Stomach (tissue), 9 donors: Measurements from ENCODE around the gene CELSR1. TPM values are rescaled to one million over a fixed set of nuclear protein-coding genes. Genes with fewer than 3 reads are reported as not detected.

ENCODE experiments used
- DNase-seq, 2 donors: peaks; one replicate each; pipeline versions ENCODE4 v3.0.0 to v3.0.0-alpha.2; 2013 to 2019
- H3K27ac ChIP-seq, 5 donors: fragments of 200-600 bp in 4 of 5; sonication (generic) in 4 of 5; one replicate each; pipeline ENCODE4 v1.5.1; 2013 to 2019; ENCODE audit warnings: mild to moderate bottlenecking in 1 of 5, moderate library complexity in 1 of 5
- H3K27me3 ChIP-seq, 3 donors: fragments of 200-600 bp; sonication (generic); one replicate each; pipeline ENCODE4 v1.5.1; 2017 to 2019; ENCODE audit warnings: mixed run types in 1 of 3
- H3K36me3 ChIP-seq, 4 donors: fragments of 200-600 bp; sonication (generic); 1 replicate in 3 of 4; 2 replicates in 1 of 4; pipeline ENCODE4 v1.5.1; 2016 to 2019
- H3K4me1 ChIP-seq, 4 donors: fragments of 200-600 bp; sonication (generic); one replicate each; pipeline ENCODE4 v1.5.1; 2016 to 2019
- H3K4me3 ChIP-seq, 4 donors: fragments of 200-600 bp; sonication (generic) in 3 of 4; one replicate each; pipeline ENCODE4 v1.5.1; 2016 to 2019; ENCODE audit warnings: mild to moderate bottlenecking in 1 of 4
- H3K9me3 ChIP-seq, 4 donors: fragments of 200-600 bp; sonication (generic); one replicate each; pipeline ENCODE4 v1.5.1; 2016 to 2019
- EP300 ChIP-seq: sonication (generic); formaldehyde crosslinking; IDR thresholded peaks from one replicate; pipeline ENCODE4 v1.6.1; 2017; ENCODE audit warnings: antibody characterized with exemption
- POLR2A ChIP-seq, 4 donors: fragments of 450-650 bp; IDR thresholded peaks; one replicate each; pipeline ENCODE4 v1.6.1; 2016; ENCODE audit warnings: antibody characterized with exemption in 4 of 4, control low read depth in 2 of 4, mild to moderate bottlenecking in 1 of 4, moderate library complexity in 1 of 4
- POLR2AphosphoS5 ChIP-seq, 3 donors: sonication (generic); formaldehyde crosslinking; IDR thresholded peaks; one replicate each; pipeline ENCODE4 v1.6.1; 2016; ENCODE audit warnings: antibody characterized with exemption in 3 of 3
- WGBS, 5 donors: extraction: QIAGEN DNeasy Blood & Tissue Kit in 3 of 5; methylation state at CpG; one replicate each; pipeline versions ENCODE4 v1.1.5 to v1.1.7; 2013 to 2018; 5-methylcytosine and 5-hydroxymethylcytosine counted together
- intact Hi-C: fragments of 100-400 bp; cut with DNase I; formaldehyde crosslinking; loops from one replicate; pipeline ENCODE4 v1.15.1; 2023; ENCODE audit warnings: low total_unique reads
- polyA plus RNA-seq, 3 donors: library from polyadenylated mRNA; stranded (reverse); fragments of 200-250 nt; gene quantifications; one replicate each; pipeline ENCODE4 v1.2.3, GENCODE V29; 2013
- total RNA-seq, 5 donors: library from RNA; depleted of rRNA; stranded (reverse); fragments of >200 nt; gene quantifications; one replicate each; pipeline versions ENCODE4 v1.1.0 to v1.2.3, GENCODE V29; 2014 to 2016
- TF ChIP-seq, protein P1 (sequence below), 7 experiments: fragments of 450-650 bp in 4 of 7; fragments of 200-600 bp in 3 of 7; sonication (generic) in 3 of 7; IDR thresholded peaks; one replicate each; pipeline ENCODE4 v1.5.1; 2016 to 2019; ENCODE audit warnings: antibody characterized with exemption in 7 of 7, control low read depth in 2 of 7, mild to moderate bottlenecking in 1 of 7
- donor health status: healthy with polysubstance abuse.
- donor health status: Bipolar disorder and iron deficiency.
- donor health status: healthy.

CELSR1 gene
- total and polyA plus RNA-seq, 8 donors = 0.29 to 78.2 (median 13.4) TPM

DNA sequence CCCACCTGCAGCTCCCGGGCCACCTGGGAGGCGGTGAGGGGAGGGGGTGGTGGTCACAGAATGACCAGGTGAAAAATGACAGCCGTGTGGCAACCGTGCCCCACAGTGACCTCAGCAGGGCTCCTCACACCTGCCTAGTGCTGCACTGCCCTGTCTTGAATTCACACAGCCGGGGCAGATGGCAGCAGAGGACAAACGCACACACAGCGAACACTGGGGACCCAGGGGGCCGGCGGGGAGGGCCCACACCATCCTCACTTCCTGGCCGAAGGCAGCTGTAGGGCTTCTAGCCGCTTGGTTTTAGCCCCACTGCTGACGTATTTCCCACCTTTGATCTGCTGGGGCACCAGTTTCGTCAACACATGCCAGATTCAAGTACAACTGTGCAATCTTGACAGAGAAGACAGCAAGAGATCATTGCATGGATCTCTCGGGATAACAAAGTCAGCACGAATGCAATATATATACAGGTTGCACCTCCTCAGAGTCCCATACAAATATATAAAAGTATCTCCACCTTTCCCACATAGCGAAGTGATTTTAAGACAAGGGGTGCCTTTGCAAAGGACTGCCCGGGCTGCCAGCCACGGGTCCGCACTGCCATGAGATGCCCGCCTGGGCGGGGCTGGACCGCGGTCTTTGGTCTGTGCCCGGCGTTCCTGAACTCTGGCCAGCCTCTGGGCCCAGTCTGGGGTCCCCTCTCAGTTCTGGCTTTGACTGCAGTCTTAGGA is 175.1 kb downstream of the CELSR1 start:
- DNase-seq = no peak
- H3K4me3 ChIP-seq = no peak overlapping the region
- H3K27me3 ChIP-seq = peaks cover 0 to 36% (median 0%) of the 10 kb centered on the region in 3 donors
- H3K4me1 ChIP-seq = peaks cover 0 to 2% (median 1%) of the 10 kb centered on the region in 4 donors
- WGBS, 5 donors = 58 to 71% (median 62%) methylated on average over 15 to 25 of the region's 25 CpGs
- H3K36me3 ChIP-seq = peaks cover 0 to 63% (median 44%) of the 10 kb centered on the region in 4 donors
- H3K9me3 ChIP-seq = no peaks in the 10 kb centered on the region
- intact Hi-C loops = no loop called here
- TF ChIP-seq POLR2AphosphoS5 (IDR thresholded peaks at IDR 0.05) (no peak), EP300 (no peak), POLR2A (IDR thresholded peaks at IDR 0.05) (no peak)
- TF ChIP-seq, protein P1, sequence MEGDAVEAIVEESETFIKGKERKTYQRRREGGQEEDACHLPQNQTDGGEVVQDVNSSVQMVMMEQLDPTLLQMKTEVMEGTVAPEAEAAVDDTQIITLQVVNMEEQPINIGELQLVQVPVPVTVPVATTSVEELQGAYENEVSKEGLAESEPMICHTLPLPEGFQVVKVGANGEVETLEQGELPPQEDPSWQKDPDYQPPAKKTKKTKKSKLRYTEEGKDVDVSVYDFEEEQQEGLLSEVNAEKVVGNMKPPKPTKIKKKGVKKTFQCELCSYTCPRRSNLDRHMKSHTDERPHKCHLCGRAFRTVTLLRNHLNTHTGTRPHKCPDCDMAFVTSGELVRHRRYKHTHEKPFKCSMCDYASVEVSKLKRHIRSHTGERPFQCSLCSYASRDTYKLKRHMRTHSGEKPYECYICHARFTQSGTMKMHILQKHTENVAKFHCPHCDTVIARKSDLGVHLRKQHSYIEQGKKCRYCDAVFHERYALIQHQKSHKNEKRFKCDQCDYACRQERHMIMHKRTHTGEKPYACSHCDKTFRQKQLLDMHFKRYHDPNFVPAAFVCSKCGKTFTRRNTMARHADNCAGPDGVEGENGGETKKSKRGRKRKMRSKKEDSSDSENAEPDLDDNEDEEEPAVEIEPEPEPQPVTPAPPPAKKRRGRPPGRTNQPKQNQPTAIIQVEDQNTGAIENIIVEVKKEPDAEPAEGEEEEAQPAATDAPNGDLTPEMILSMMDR (IDR thresholded peaks at IDR 0.05) = no peak
- H3K27ac ChIP-seq = no peak overlapping the region

DNA sequence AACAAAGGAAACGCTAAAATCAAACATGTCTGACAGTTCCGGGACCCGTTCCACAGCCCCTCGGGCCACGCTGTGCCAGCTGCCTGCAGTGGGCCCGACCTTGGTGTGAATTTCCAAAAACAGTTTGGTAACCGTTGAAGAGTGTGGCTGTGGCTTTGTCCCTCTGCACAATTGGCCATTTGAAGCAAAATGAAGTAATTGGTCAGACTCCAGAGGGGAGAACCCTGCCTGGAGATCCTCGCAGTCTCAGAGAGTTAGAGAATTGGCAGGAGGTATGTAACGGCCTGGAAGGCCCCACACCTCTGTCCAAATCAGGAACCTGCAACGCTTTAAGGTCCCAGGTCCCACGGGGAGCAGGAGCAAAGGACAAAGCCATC is 175.6 kb downstream of the CELSR1 start:
- no peak for DNase-seq
- Histone ChIP-seq H3K4me1 (no peaks in the 10 kb centered on the region), H3K27me3 (peaks cover 0 to 30% (median 0%) of the 10 kb centered on the region in 3 donors), H3K36me3 (peaks cover 4 to 69% (median 47%) of the 10 kb centered on the region in 4 donors), H3K4me3 (no peak overlapping the region), H3K27ac (no peak overlapping the region), H3K9me3 (no peaks in the 10 kb centered on the region)
- TF ChIP-seq EP300 = no peak
- TF ChIP-seq POLR2AphosphoS5 (IDR thresholded peaks at IDR 0.05) = no peak
- TF ChIP-seq POLR2A (IDR thresholded peaks at IDR 0.05) = no peak
- TF ChIP-seq, protein P1 (IDR thresholded peaks at IDR 0.05) = no peak
- intact Hi-C loops = no loop called here
- 57 to 74% (median 64%) methylated on average over 11 of the region's 11 CpGs for WGBS, 5 donors

DNA sequence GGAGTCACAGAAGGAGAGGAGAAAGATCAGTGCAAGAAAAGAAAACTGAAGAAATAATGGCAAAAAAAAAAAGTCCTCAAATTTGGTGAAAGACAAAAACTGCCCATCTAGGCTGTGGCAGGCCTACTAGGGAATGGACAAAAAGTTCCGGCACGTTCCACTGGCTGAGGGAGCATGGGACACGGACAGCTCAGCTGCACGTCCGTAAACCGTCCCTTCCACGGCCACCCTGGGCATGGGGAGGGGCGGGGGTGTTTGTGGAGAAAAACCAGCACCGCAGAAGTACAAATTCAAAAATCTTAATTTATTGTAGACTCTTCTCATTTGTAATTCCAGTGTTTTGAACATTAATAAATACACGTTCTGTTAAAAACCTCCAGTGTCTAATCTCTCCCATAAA is 176.5 kb downstream of the CELSR1 start:
- DNase-seq = no peak
- H3K36me3 ChIP-seq = peaks cover 12 to 78% (median 55%) of the 10 kb centered on the region in 4 donors
- H3K4me3 ChIP-seq = no peak overlapping the region
- no peaks in the 10 kb centered on the region for H3K9me3 ChIP-seq
- H3K4me1 ChIP-seq = no peaks in the 10 kb centered on the region
- TF ChIP-seq POLR2A (IDR thresholded peaks at IDR 0.05) = no peak
- TF ChIP-seq EP300 = no peak
- TF ChIP-seq POLR2AphosphoS5 (IDR thresholded peaks at IDR 0.05) = no peak
- TF ChIP-seq, protein P1 (IDR thresholded peaks at IDR 0.05) = no peak
- no peak overlapping the region for H3K27ac ChIP-seq
- intact Hi-C loops = no loop called here
- WGBS, 5 donors = 87 to 93% (median 92%) methylated on average over 10 of the region's 10 CpGs
- H3K27me3 ChIP-seq = peaks cover 0 to 21% (median 0%) of the 10 kb centered on the region in 3 donors

DNA sequence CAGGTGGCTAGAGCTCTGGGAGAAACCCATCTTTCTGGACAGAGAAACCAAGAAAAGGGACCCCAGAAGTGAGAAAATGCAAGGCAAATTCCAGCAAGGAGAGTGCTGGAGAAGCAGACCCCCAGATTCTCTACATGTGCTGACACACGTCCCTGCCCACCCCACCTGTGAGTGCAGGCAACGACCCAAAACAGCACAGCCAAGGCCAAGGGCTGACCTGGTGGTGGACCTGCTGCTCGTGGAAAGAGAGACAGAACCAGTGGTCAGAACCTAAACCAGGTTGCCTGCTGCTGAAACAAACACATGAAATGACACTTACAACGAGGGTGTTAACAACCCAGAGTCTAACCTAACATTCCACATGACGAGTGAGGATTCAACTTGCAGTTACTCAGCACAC is 177.3 kb downstream of the CELSR1 start:
- no peaks in the 10 kb centered on the region for H3K9me3 ChIP-seq
- no peak for DNase-seq
- peaks cover 0 to 4% (median 2%) of the 10 kb centered on the region in 4 donors for H3K4me1 ChIP-seq
- intact Hi-C loops = no loop called here
- H3K36me3 ChIP-seq = peaks cover 16 to 82% (median 61%) of the 10 kb centered on the region in 4 donors
- peaks cover 0 to 17% (median 0%) of the 10 kb centered on the region in 3 donors for H3K27me3 ChIP-seq
- no peak overlapping the region for H3K27ac ChIP-seq
- TF ChIP-seq POLR2A (IDR thresholded peaks at IDR 0.05) (no peak), POLR2AphosphoS5 (IDR thresholded peaks at IDR 0.05) (no peak), EP300 (no peak)
- TF ChIP-seq, protein P1 (IDR thresholded peaks at IDR 0.05) = no peak
- WGBS, 5 donors = 67 to 82% (median 77%) methylated on average over 5 of the region's 5 CpGs
- H3K4me3 ChIP-seq = no peak overlapping the region
